GM13977 (cell line): ENCODE data around the gene UCN.

Experiments used
- DNase-seq: peaks from one replicate; pipeline ENCODE4 v3.0.0; 2012; ENCODE audit warnings: low spot score
- in situ Hi-C: fragments of 300-500 bp; cut with MboI; formaldehyde crosslinking; loops from one replicate; pipeline ENCODE4 v1.12.0; 2022; ENCODE audit warnings: low sequenced_read_pairs, low pct_unique_long_range_greater_than_20kb, mixed read lengths, inconsistent platforms; ENCODE audit not compliant: unreplicated experiment
- TF ChIP-seq, protein P1 (sequence below): IDR thresholded peaks from 2 replicates; pipeline ENCODE4 v1.5.1; 2012; ENCODE audit warnings: mild to moderate bottlenecking, control low read depth; ENCODE audit not compliant: insufficient read depth; ENCODE audit errors: extremely low read depth, missing control alignments

Gene UCN

DNA sequence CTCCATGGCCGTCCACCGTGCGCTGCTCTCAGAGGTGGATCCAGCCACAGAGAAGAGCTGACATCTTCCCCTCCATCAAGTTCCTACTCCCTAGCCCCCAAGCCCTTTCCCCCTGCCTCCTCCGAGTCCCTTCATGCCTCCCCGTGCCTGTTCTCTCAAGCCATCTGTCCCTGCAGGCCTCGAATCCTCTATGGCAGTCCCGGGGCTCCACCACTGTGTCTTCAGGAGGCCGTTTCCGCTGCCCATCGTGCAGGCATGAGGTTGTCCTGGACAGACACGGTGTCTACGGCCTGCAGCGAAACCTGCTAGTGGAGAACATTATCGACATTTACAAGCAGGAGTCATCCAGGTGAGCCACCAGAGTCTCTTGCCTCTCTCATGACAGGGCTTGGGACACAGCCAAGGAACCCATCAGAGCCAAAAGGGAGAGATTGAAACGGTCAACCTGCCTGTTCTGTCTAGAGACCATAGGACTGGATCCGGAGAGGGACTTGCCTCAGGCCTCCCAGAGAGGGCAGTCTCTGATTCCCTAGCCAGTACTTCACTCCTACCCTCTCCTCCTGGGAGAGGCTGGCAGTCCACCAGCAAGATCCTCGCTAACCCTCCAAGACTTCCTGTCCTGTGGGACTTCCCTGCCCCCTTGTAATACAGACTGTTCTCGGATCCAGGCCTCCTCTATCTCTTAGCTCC lies 9.7 kb downstream of the UCN start:
- in situ Hi-C loops = loop anchor here (25.0 kb wide), 2 partner anchors 336 to 461 kb away; partner anchors contain the start of genes DPYSL5 and MAPRE3
- no peak for DNase-seq

DNA sequence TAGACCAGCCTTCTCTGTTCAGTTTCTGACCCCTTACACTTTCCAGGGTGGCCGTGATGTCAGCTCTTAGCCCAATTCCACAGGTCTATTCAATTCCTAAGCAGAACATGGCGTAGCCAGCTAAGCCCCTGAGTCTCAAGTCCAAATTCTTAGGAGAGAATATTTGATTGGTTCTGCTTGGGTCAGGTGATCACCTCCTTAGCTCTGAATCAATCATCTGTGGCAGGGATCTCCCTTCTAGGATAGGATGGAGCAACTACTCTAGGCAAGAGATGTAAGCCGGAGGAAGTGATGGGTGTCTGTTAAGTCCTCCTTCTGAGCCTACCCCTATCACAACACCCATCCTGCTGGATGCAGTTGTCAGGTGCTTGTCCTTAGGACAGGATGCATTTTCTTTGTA lies 11.1 kb downstream of the UCN start:
- TF ChIP-seq, protein P1, sequence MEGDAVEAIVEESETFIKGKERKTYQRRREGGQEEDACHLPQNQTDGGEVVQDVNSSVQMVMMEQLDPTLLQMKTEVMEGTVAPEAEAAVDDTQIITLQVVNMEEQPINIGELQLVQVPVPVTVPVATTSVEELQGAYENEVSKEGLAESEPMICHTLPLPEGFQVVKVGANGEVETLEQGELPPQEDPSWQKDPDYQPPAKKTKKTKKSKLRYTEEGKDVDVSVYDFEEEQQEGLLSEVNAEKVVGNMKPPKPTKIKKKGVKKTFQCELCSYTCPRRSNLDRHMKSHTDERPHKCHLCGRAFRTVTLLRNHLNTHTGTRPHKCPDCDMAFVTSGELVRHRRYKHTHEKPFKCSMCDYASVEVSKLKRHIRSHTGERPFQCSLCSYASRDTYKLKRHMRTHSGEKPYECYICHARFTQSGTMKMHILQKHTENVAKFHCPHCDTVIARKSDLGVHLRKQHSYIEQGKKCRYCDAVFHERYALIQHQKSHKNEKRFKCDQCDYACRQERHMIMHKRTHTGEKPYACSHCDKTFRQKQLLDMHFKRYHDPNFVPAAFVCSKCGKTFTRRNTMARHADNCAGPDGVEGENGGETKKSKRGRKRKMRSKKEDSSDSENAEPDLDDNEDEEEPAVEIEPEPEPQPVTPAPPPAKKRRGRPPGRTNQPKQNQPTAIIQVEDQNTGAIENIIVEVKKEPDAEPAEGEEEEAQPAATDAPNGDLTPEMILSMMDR = no peak
- DNase-seq = no peak
- in situ Hi-C loops = loop anchor here (25.0 kb wide), 2 partner anchors 335 to 460 kb away; partner anchors contain the start of genes DPYSL5 and MAPRE3

More for the DNA sequence above, 9.7 kb downstream of the UCN start:
- TF ChIP-seq, protein P1 = no peak

DNA sequence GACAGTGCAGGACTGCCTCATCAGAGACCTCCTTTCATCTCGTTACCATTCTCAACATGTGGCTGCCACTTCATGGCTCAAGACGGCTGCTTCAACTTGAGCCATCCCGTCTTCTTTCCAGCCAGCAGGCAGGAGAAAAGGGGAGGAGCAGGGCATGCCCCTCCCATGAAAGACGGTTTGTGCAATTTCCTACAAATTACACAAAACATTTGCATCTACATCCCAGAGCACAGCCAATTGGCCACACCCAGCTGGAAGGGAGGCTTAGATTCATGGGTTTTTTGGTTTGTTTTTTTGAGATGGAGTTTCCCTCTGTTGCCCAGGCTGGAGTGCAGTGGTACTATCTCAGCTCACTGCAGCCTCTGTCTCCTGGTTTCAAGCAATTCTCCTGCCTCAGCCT lies 11.8 kb downstream of the UCN start:
- in situ Hi-C loops = loop anchor here (25.0 kb wide), 2 partner anchors 334 to 459 kb away; partner anchors contain the start of genes DPYSL5 and MAPRE3
- TF ChIP-seq, protein P1 = no peak
- no peak for DNase-seq

DNA sequence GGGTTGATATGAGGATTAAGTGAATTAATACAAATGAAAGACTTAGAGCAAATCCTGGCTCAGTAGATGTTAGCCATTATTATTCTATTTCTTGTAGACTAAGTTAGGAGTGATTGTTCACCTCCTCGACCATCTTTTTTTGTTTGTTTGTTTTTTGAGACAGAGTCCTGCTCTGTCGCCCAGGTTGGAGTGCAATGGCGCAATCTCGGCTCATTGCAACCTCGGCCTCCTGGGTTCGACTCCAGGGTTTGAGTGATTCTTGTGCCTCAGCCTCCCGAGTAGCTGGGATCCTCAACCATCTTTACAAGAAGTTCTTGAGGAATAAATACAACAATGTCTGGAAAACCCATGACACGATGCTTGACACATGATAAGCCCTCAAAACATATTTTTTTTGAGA lies 13.3 kb downstream of the UCN start:
- no peak for DNase-seq
- TF ChIP-seq, protein P1 = no peak
- in situ Hi-C loops = loop anchor here (25.0 kb wide), 2 partner anchors 333 to 458 kb away; partner anchors contain the start of genes DPYSL5 and MAPRE3

DNA sequence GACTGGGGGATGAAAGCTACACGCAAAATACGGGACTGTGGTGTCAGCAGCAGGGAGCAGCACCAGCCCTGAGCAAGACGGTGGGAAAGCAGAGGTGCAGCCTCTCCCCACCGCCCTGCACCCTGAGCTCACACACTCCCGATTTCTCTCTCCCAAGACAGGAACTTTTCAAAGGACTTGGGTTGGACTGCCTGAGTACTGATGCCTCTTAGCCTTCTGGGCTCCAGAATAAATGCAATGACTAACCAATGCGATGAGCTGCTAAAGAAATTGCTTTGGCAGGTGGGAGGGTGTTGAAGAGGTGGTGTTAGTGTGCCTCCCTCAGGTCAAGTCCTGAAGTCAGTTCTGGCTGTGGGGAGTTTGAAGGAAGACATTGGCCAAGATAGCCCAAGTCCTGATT lies 16.4 kb downstream of the UCN start:
- DNase-seq = no peak
- in situ Hi-C loops = loop anchor here (25.0 kb wide), 2 partner anchors 330 to 455 kb away; partner anchors contain the start of genes DPYSL5 and MAPRE3

DNA sequence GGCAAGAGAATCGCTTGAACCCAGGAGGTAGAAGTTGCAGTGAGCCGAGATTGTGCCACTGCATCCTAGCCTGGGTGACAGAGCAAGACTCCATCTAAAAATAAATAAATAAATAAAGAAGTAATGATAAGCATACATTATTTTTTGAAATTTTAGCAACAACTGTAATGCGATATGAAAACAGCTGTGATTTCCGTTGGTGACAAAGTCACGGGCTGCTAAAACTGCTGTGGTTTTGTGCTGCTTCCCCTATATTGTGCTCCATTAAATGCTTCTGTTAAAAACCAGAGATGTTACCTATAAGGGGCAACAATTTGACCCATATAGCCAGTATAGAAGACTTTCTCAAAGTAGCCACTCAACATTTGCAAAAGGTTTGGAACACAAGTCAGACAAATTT lies 17.7 kb downstream of the UCN start:
- DNase-seq = no peak
- TF ChIP-seq, protein P1 = no peak
- in situ Hi-C loops = loop anchor here (25.0 kb wide), 2 partner anchors 328 to 453 kb away; partner anchors contain the start of genes DPYSL5 and MAPRE3

More for the DNA sequence above, 16.4 kb downstream of the UCN start:
- TF ChIP-seq, protein P1 = no peak
